Stimulated activated CD4-positive, alpha-beta T cell treated with anti-CD3 and anti-CD28 coated beads, Interleukin-12 subunit alpha, Interleukin-12 subunit beta, amount 100 ng/mL, for 48 hours (primary cell): ENCODE measurements around the gene BRI3BP.

Experiments used
- DNase-seq, 3 donors: peaks; one replicate each; pipeline ENCODE4 v3.0.0-alpha.2; 2020; ENCODE audit warnings: low read depth in 2 of 3, low spot score in 1 of 3

Gene BRI3BP

DNA sequence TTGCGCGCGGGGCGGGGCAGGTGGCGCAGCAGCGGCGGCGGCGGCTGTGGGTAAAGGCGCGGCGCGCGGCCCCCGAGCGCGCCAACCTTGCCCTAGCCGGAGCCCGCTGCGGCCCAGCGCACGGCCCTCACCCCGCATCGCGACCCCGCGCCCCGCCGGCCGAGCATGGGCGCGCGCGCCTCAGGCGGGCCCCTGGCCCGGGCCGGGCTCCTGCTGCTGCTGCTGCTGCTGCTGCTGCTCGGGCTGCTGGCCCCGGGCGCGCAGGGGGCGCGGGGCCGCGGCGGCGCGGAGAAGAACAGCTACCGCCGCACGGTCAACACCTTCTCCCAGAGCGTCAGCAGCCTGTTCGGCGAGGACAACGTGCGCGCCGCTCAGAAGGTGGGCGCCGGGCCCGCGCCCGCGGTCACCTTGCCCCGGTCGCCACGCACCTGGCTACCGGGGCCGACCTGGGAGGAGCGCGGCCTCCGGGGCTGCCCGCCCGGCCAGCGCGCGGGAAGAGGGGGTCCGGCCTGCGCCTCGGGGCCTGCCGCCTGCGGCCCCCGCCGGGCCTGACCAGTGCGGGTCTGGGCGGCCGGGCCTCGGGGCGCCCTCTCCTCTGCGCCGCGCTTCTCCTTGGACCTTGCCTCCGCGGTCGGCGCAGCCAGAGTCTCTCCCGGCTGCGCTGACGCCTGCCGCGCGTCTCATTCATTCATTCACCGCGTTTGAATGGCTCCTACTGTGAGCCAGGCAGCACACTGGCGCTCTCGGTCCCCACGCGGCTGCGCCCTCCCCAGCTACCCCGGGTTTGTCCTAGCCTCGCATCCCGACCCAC lies at the start of gene BRI3BP:
Gene BRI3BP (plus strand): TSS at position 20 of the 811 bp plus-strand sequence. CDS start 146 bp downstream, at position 166.
- peak; percentile 20 to 50 (median 23) for DNase-seq

- DNase-seq = no peak
These were observed 47.0 kb upstream of the BRI3BP start for GRCh38 chr12:124946447-124946793.

DNA sequence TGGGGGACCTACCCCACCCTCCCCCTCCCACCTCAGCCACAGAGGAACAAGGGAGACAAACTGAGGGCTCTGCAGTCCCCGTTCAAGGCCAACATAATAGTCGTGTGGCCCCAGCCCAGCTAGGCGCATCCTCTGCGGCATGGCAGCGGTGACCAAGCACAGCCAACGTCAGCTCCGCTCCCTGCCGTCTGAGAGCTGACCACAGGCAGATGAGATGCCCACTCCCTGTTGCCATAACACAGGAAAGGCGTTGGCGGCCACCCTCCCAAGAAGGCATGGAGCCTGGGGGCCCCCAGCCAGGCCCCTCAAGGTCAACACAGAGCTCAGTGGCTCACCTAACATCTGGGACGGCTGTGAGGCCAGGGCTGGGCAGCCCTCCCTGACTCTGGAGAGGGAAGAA lies 46.4 kb upstream of the BRI3BP start:
- no peak for DNase-seq

- DNase-seq = no peak
These were observed 45.7 kb upstream of the BRI3BP start for GRCh38 chr12:124947561-124948398.

GRCh38 chr12:124949066-124949465 lies 44.4 kb upstream of the BRI3BP start:
- DNase-seq = no peak

- no peak for DNase-seq
These were observed 43.4 kb upstream of the BRI3BP start for GRCh38 chr12:124949779-124950728.

- no peak for DNase-seq
These were observed 41.1 kb upstream of the BRI3BP start for GRCh38 chr12:124952295-124952694.

DNA sequence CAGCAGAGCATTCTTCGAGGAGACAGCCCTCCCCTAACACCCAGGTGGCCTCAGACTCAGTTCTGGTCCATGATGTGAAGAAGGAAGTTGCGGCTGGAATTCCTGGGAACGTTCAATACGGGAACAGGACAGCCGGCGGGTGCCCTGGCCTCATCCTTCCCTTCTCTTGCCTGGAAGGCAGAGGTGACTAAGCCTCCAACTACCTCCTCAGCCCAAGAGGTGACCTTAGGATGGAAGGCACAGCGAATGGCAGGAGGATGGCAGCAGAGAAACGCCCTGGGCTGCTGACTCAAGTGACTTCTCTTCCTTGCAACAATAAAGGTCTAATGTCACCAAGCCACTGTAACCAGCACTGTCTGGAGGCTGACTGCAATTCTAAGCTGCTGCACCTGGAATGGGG lies 40.6 kb upstream of the BRI3BP start:
- DNase-seq = no peak

GRCh38 chr12:124953689-124954405 lies 39.6 kb upstream of the BRI3BP start:
- DNase-seq = no peak

DNA sequence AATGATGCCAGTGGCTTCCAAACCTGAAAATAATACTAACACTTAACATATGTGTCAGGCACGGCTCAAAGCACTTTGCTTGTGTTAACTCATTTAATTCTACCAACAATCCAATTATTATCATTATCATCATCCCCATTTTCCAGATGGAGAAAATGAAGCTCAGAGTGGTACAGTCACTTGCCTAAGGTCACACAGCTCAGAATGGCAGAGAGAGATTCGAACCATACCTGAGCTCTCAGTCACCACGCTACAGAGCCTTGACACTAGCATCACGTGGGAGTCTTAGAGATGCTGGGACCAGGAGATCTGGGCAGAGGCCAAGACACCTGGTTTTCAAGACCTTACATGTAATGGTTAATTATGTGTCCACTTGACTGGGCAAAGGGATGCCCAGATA lies 38.7 kb upstream of the BRI3BP start:
- DNase-seq = no peak

GRCh38 chr12:124956571-124956970 lies 36.9 kb upstream of the BRI3BP start:
- DNase-seq = no peak

- DNase-seq = no peak
These were observed 32.4 kb upstream of the BRI3BP start for GRCh38 chr12:124961055-124961454.

DNA sequence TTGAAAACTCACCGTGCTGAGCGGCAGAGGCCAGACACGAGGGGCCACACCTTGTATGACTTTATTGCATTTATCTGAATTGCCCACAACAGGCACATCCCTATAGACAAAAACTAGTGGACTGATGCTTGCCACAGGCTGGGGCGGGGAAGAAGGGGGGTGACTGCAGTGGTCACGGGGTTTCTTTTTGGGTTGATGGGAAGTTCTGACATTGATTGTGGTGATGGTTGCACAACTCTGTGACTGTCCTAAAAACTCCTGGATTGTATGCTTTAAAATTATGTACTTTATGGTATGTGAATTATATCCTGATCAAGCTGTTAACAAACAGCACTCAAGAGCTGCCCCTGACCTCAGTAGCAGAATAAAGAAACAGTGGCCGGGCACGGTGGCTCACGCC lies 30.2 kb upstream of the BRI3BP start:
- DNase-seq = no peak

DNA sequence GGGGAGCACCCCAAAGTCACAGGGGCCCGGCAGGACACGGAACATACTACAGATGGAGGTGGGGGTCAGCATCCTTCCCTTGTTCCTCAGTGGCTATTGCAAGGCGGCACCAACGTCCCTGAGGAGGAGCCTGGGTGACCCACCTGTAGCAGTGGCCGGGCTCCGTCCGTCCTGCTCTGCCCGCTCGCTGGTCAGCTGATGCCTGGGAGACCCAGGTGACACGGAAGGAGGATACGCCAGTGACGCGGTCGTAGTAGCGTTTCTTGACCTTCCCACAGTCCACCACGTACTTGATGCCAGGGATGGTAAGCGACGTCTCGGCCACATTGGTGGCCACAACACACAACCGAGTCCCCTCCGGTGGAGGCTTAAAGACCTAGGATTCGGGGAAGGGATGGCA lies 29.2 kb upstream of the BRI3BP start:
- DNase-seq = no peak

- DNase-seq = no peak
These were observed 28.5 kb upstream of the BRI3BP start for GRCh38 chr12:124964836-124965462.

- DNase-seq = no peak
These were observed 26.3 kb upstream of the BRI3BP start for GRCh38 chr12:124967016-124967739.

- no peak for DNase-seq
These were observed 24.8 kb upstream of the BRI3BP start for GRCh38 chr12:124968656-124969055.

- no peak for DNase-seq
These were observed 22.6 kb upstream of the BRI3BP start for GRCh38 chr12:124970647-124971402.

- no peak for DNase-seq
These were observed 21.8 kb upstream of the BRI3BP start for GRCh38 chr12:124971603-124972002.
